ENCODE measurements around the gene HTR7. TPM values are rescaled to one million over a fixed set of nuclear protein-coding genes. Genes with fewer than 3 reads are reported as not detected.

The HTR7 gene
- total and polyA plus RNA-seq, 3 experiments from 2014 or later, result not detected

Other genes with a start within 250 kb of the HTR7 start
- gene RPP30, start 13.9 kb upstream of the HTR7 start, total RNA-seq, result 100 to 1,000 TPM; 123 to 130 TPM
- gene RPP30, start 13.9 kb upstream of the HTR7 start, polyA plus RNA-seq, result 40.3 TPM
- not detected for gene ANKRD1, start 63.0 kb upstream of the HTR7 start, total RNA-seq
- not detected for gene ANKRD1, start 63.0 kb upstream of the HTR7 start, polyA plus RNA-seq